Omental fat pad (tissue), 4 donors: ENCODE measurements around the gene AURKAIP1. TPM values are rescaled to one million over a fixed set of nuclear protein-coding genes. Genes with fewer than 3 reads are reported as not detected.

Experiments
- ATAC-seq: fragments of 150-250 bp; one replicate; pipeline ENCODE4 v1.9.1; 2016; ENCODE audit warnings: mild to moderate bottlenecking, moderate library complexity; ENCODE audit not compliant: low FRiP score
- DNase-seq: peaks from one replicate; pipeline ENCODE4 v3.0.0-alpha.2; 2019; ENCODE audit warnings: low spot score
- total RNA-seq, 4 donors: library from RNA; depleted of rRNA; stranded (reverse); fragments of >200 nt; gene quantifications; one replicate each; pipeline ENCODE4 v1.1.0, GENCODE V29; 2016
- TF ChIP-seq, protein P1 (sequence below), 3 donors: fragments of 450-650 bp; IDR thresholded peaks; one replicate each; pipeline ENCODE4 v1.5.1; 2016 to 2017; ENCODE audit warnings: antibody characterized with exemption in 3 of 3, mild to moderate bottlenecking in 3 of 3, moderate library complexity in 2 of 3

The AURKAIP1 gene
- total RNA-seq, 4 donors from 2014 or later: 96.3 to 115 (median 105) TPM

GRCh38 chr1:1336446-1336845, 38.6 kb downstream of the AURKAIP1 start:
- ATAC-seq (no peak), DNase-seq (no peak)
- TF ChIP-seq, protein P1, sequence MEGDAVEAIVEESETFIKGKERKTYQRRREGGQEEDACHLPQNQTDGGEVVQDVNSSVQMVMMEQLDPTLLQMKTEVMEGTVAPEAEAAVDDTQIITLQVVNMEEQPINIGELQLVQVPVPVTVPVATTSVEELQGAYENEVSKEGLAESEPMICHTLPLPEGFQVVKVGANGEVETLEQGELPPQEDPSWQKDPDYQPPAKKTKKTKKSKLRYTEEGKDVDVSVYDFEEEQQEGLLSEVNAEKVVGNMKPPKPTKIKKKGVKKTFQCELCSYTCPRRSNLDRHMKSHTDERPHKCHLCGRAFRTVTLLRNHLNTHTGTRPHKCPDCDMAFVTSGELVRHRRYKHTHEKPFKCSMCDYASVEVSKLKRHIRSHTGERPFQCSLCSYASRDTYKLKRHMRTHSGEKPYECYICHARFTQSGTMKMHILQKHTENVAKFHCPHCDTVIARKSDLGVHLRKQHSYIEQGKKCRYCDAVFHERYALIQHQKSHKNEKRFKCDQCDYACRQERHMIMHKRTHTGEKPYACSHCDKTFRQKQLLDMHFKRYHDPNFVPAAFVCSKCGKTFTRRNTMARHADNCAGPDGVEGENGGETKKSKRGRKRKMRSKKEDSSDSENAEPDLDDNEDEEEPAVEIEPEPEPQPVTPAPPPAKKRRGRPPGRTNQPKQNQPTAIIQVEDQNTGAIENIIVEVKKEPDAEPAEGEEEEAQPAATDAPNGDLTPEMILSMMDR (IDR thresholded peaks at IDR 0.05): no peak

DNA sequence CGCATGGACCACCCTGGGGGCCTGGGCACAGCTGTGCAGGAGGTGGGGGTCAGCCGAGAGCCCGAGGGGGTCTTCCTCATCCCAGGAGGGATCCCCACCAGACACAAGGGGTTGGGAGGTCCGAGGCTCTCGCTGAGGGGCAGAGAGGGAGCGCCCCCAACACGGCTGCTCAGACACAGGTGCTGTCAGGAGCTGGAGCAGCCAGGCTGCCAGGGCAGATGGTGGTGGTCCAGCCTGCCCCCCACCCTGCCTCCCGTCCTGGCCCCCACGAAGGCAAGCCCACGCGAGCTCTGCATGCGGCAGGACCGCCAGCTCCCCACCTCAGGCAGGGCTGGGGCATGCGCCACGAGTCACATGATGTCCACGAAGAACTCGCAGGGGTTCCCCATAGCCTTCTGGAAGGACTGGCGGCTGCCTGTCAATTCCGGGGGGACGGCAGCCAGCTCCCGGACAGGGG, 39.2 kb downstream of the AURKAIP1 start:
- DNase-seq (no peak), ATAC-seq (no peak)
- TF ChIP-seq, protein P1 (IDR thresholded peaks at IDR 0.05): no peak

GRCh38 chr1:1335283-1335682, 39.7 kb downstream of the AURKAIP1 start:
- DNase-seq (no peak), ATAC-seq (no peak)
- TF ChIP-seq, protein P1 (IDR thresholded peaks at IDR 0.05): no peak

- TF ChIP-seq, protein P1 (IDR thresholded peaks at IDR 0.05): no peak
- DNase-seq: no peak
- no peak for ATAC-seq
Observed at GRCh38 chr1:1334835-1335234, 40.2 kb downstream of the AURKAIP1 start.

DNA sequence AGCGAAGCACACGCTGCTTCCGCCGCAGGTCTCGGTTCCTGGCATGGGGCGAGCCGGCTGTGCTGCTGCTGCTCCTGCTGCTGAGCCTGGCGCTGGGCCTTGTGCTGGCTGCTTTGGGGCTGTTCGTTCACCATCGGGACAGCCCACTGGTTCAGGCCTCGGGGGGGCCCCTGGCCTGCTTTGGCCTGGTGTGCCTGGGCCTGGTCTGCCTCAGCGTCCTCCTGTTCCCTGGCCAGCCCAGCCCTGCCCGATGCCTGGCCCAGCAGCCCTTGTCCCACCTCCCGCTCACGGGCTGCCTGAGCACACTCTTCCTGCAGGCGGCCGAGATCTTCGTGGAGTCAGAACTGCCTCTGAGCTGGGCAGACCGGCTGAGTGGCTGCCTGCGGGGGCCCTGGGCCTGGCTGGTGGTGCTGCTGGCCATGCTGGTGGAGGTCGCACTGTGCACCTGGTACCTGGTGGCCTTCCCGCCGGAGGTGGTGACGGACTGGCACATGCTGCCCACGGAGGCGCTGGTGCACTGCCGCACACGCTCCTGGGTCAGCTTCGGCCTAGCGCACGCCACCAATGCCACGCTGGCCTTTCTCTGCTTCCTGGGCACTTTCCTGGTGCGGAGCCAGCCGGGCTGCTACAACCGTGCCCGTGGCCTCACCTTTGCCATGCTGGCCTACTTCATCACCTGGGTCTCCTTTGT, 41.3 kb downstream of the AURKAIP1 start:
- ATAC-seq (no peak), DNase-seq (no peak)
- TF ChIP-seq, protein P1 (IDR thresholded peaks at IDR 0.05): no peak

DNA sequence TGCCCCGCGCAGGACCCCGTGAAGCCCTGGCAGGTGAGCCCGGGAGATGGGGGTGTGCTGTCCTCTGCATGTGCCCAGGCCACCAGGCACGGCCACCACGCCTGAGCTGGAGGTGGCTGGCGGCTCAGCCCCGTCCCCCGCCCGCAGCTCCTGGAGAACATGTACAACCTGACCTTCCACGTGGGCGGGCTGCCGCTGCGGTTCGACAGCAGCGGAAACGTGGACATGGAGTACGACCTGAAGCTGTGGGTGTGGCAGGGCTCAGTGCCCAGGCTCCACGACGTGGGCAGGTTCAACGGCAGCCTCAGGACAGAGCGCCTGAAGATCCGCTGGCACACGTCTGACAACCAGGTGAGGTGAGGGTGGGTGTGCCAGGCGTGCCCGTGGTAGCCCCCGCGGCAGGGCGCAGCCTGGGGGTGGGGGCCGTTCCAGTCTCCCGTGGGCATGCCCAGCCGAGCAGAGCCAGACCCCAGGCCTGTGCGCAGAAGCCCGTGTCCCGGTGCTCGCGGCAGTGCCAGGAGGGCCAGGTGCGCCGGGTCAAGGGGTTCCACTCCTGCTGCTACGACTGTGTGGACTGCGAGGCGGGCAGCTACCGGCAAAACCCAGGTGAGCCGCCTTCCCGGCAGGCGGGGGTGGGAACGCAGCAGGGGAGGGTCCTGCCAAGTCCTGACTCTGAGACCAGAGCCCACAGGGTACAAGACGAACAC, 42.1 kb downstream of the AURKAIP1 start:
- no peak for ATAC-seq
- TF ChIP-seq, protein P1 (IDR thresholded peaks at IDR 0.05): no peak
- DNase-seq: no peak
